Neural crest cell (in vitro differentiated cells): ENCODE results near the gene SPTB. TPM values are rescaled to one million over a fixed set of nuclear protein-coding genes. Genes with fewer than 3 reads are reported as not detected.
A peak's percentile ranks its signal among the peaks of the same experiment; 100 is the strongest.

Experiments used
- DNase-seq: peaks from one replicate; pipeline ENCODE4 v3.0.0; 2021; ENCODE audit warnings: low read depth, mixed read lengths, low spot score
- H3K27ac Mint-ChIP-seq: one replicate; pipeline ENCODE4 v1.8.0; 2021; ENCODE audit warnings: mild to moderate bottlenecking, mixed read lengths; ENCODE audit not compliant: unreplicated experiment
- H3K27me3 Mint-ChIP-seq: 2 replicates; pipeline ENCODE4 v1.8.0; 2021; ENCODE audit warnings: low read depth, mild to moderate bottlenecking, mixed read lengths
- H3K36me3 Mint-ChIP-seq: 2 replicates; pipeline ENCODE4 v1.8.0; 2021; ENCODE audit warnings: low read depth, mild to moderate bottlenecking, mixed read lengths
- H3K4me1 Mint-ChIP-seq: 2 replicates; pipeline ENCODE4 v1.8.0; 2021; ENCODE audit warnings: mixed read lengths
- H3K4me3 Mint-ChIP-seq: one replicate; pipeline ENCODE4 v1.8.0; 2021; ENCODE audit warnings: mild to moderate bottlenecking, mixed read lengths
- H3K9me3 Mint-ChIP-seq: 2 replicates; pipeline ENCODE4 v1.8.0; 2021; ENCODE audit warnings: mixed read lengths
- CTCF ChIP-seq: fragments of 200-600 bp; sonication (generic); conservative IDR thresholded peaks from 2 replicates; pipeline ENCODE4 v1.5.0; 2021; ENCODE audit warnings: antibody characterized with exemption, mild to moderate bottlenecking
- total RNA-seq: library from RNA; stranded (reverse); gene quantifications from 2 replicates; pipeline ENCODE4 v1.2.1, GENCODE V29; 2021

The SPTB gene
- total RNA-seq, 1 donor from 2014 or later: 0.16 TPM

GRCh38 chr14:64724578-64724930 lies 155.2 kb downstream of the SPTB start:
- H3K9me3 Mint-ChIP-seq: no peaks in the 10 kb centered on the region
- H3K4me1 Mint-ChIP-seq: peaks cover 52% of the 10 kb centered on the region
- no peak overlapping the region for H3K27ac Mint-ChIP-seq
- TF ChIP-seq CTCF: no peak
- H3K4me3 Mint-ChIP-seq: no peak overlapping the region
- peaks cover 98% of the 10 kb centered on the region for H3K27me3 Mint-ChIP-seq
- peaks cover 12% of the 10 kb centered on the region for H3K36me3 Mint-ChIP-seq
- DNase-seq: no peak

GRCh38 chr14:64723691-64724577 lies 155.8 kb downstream of the SPTB start:
- no peak for TF ChIP-seq CTCF
- H3K4me1 Mint-ChIP-seq: peaks cover 53% of the 10 kb centered on the region
- peaks cover 8% of the 10 kb centered on the region for H3K36me3 Mint-ChIP-seq
- H3K27me3 Mint-ChIP-seq: peaks cover 98% of the 10 kb centered on the region
- peak overlapping the region; percentile 59 for H3K27ac Mint-ChIP-seq
- no peaks in the 10 kb centered on the region for H3K9me3 Mint-ChIP-seq
- no peak for DNase-seq
- peak overlapping the region; percentile 4 for H3K4me3 Mint-ChIP-seq

- H3K27ac Mint-ChIP-seq: no peak overlapping the region
- H3K27me3 Mint-ChIP-seq: peaks cover 98% of the 10 kb centered on the region
- no peak for TF ChIP-seq CTCF
- no peak for DNase-seq
- no peaks in the 10 kb centered on the region for H3K9me3 Mint-ChIP-seq
- no peak overlapping the region for H3K4me3 Mint-ChIP-seq
- H3K36me3 Mint-ChIP-seq: peaks cover 8% of the 10 kb centered on the region
- peaks cover 62% of the 10 kb centered on the region for H3K4me1 Mint-ChIP-seq
These were observed 156.8 kb downstream of the SPTB start for GRCh38 chr14:64722842-64723447.

- H3K4me1 Mint-ChIP-seq: peaks cover 72% of the 10 kb centered on the region
- no peak for DNase-seq
- H3K4me3 Mint-ChIP-seq: no peak overlapping the region
- TF ChIP-seq CTCF: no peak
- H3K27me3 Mint-ChIP-seq: peaks cover 98% of the 10 kb centered on the region
- H3K9me3 Mint-ChIP-seq: no peaks in the 10 kb centered on the region
- H3K27ac Mint-ChIP-seq: no peak overlapping the region
- H3K36me3 Mint-ChIP-seq: peaks cover 8% of the 10 kb centered on the region
These were observed 157.8 kb downstream of the SPTB start for GRCh38 chr14:64721899-64722298.

- H3K4me3 Mint-ChIP-seq: no peak overlapping the region
- no peak for DNase-seq
- H3K27ac Mint-ChIP-seq: no peak overlapping the region
- H3K4me1 Mint-ChIP-seq: peaks cover 77% of the 10 kb centered on the region
- peaks cover 98% of the 10 kb centered on the region for H3K27me3 Mint-ChIP-seq
- TF ChIP-seq CTCF: no peak
- H3K36me3 Mint-ChIP-seq: peaks cover 8% of the 10 kb centered on the region
- no peaks in the 10 kb centered on the region for H3K9me3 Mint-ChIP-seq
These were observed 158.3 kb downstream of the SPTB start for GRCh38 chr14:64721391-64721791.
